HepG2 (cell line): Measurements from ENCODE around the gene IL6ST. TPM values are rescaled to one million over a fixed set of nuclear protein-coding genes. Genes with fewer than 3 reads are reported as not detected.

Experiments
- ASH2L ChIP-seq: fragments of 300-600, 200-600 bp; sonication (generic); IDR thresholded peaks from 2 replicates; pipeline ENCODE4 v1.7.0; 2017; ENCODE audit warnings: low read depth, mild to moderate bottlenecking, moderate library complexity, mixed read lengths, low read length; ENCODE audit not compliant: insufficient read length
- ATAD3A ChIP-seq: sonication (generic); formaldehyde crosslinking; IDR thresholded peaks from 2 replicates; pipeline ENCODE4 v1.4.0; 2020; ENCODE audit warnings: missing genetic modification reagents
- BCL6 ChIP-seq: IDR thresholded peaks from 2 replicates; pipeline ENCODE4 v1.6.1; 2016; ENCODE audit warnings: missing genetic modification reagents, missing compliant biosample characterization
- CREBL2 ChIP-seq: sonication (generic); formaldehyde crosslinking; IDR thresholded peaks from 2 replicates; pipeline ENCODE4 v1.8.1; 2023; ENCODE audit warnings: missing genetic modification reagents, mild to moderate bottlenecking, borderline replicate concordance
- DNMT1 ChIP-seq: sonication (generic); formaldehyde crosslinking; IDR thresholded peaks from 2 replicates; pipeline ENCODE4 v1.5.1; 2020; ENCODE audit warnings: mild to moderate bottlenecking, missing genetic modification reagents
- E2F5 ChIP-seq: sonication (generic); formaldehyde crosslinking; conservative IDR thresholded peaks from 2 replicates; pipeline ENCODE4 v1.4.0; 2020; ENCODE audit warnings: missing genetic modification reagents
- HES4 ChIP-seq: sonication (generic); formaldehyde crosslinking; IDR thresholded peaks from 2 replicates; pipeline ENCODE4 v1.9.0; 2021; ENCODE audit warnings: mild to moderate bottlenecking, missing genetic modification reagents, borderline replicate concordance
- HMGXB3 ChIP-seq: sonication (generic); formaldehyde crosslinking; IDR thresholded peaks from 2 replicates; pipeline ENCODE4 v1.4.0; 2020; ENCODE audit warnings: missing genetic modification reagents, borderline replicate concordance
- TBP ChIP-seq: sonication (generic); formaldehyde crosslinking; IDR thresholded peaks from 2 replicates; pipeline ENCODE4 v1.5.0; 2020; ENCODE audit warnings: missing genetic modification reagents
- TEAD2 ChIP-seq: sonication (generic); formaldehyde crosslinking; IDR thresholded peaks from 2 replicates; pipeline ENCODE4 v1.9.0; 2021; ENCODE audit warnings: missing genetic modification reagents
- ZBTB14 ChIP-seq: sonication (generic); formaldehyde crosslinking; IDR thresholded peaks from 2 replicates; pipeline ENCODE4 v1.4.0; 2020; ENCODE audit warnings: missing genetic modification reagents
- ZBTB43 ChIP-seq: sonication (generic); formaldehyde crosslinking; conservative IDR thresholded peaks from 2 replicates; pipeline ENCODE4 v1.4.0; 2020; ENCODE audit warnings: missing genetic modification reagents
- ZNF317 ChIP-seq: sonication (generic); formaldehyde crosslinking; IDR thresholded peaks from 2 replicates; pipeline ENCODE4 v1.5.0; 2020; ENCODE audit warnings: mild to moderate bottlenecking, missing genetic modification reagents
- ZNF605 ChIP-seq: sonication (generic); formaldehyde crosslinking; IDR thresholded peaks from 2 replicates; pipeline ENCODE4 v1.8.0; 2022; ENCODE audit warnings: mild to moderate bottlenecking, missing genetic modification reagents
- ZNF616 ChIP-seq: sonication (generic); formaldehyde crosslinking; IDR thresholded peaks from 2 replicates; pipeline ENCODE4 v1.5.0; 2020; ENCODE audit warnings: low read depth, mild to moderate bottlenecking, missing genetic modification reagents
- ZNF775 ChIP-seq: sonication (generic); formaldehyde crosslinking; IDR thresholded peaks from 2 replicates; pipeline ENCODE4 v1.4.0; 2020; ENCODE audit warnings: missing genetic modification reagents, mild to moderate bottlenecking, moderate library complexity, borderline replicate concordance
- polyA plus RNA-seq, 8 experiments: library from polyadenylated mRNA; depleted of rRNA in 3 of 8; stranded (reverse) in 7 of 8; unstranded in 1 of 8; fragments of >200 nt; fragmentation: Illumina TruSeq in 4 of 8; extraction: Trizol in 4 of 8; gene quantifications; 2 replicates each; pipeline versions ENCODE4 v1.2.1 to v1.2.3, GENCODE V29; 2011 to 2016; ENCODE audit warnings: low read depth in 4 of 8, missing spikeins in 1 of 8, mixed read lengths in 1 of 8; ENCODE audit not compliant: insufficient read depth in 1 of 8
- total RNA-seq, 5 experiments: library from RNA; depleted of rRNA; stranded (reverse); fragments of >200 nt; fragmentation: Illumina TruSeq; extraction: Trizol; gene quantifications; 2 replicates each; pipeline ENCODE4 v1.2.3, GENCODE V29; 2016; ENCODE audit warnings: low read depth in 1 of 5
- TF ChIP-seq, protein P1 (sequence below): sonication (generic); formaldehyde crosslinking; IDR thresholded peaks from 2 replicates; pipeline ENCODE4 v1.5.0; 2020; ENCODE audit warnings: mild to moderate bottlenecking, missing genetic modification reagents, borderline replicate concordance

Gene IL6ST
- total and polyA plus RNA-seq, 2 of the 13 experiments (the other 11 are each of a cell fraction or from before 2014, with no cell fraction given): 66.6 to 166 TPM

GRCh38 chr5:55934115-55934613 is 60.6 kb downstream of the IL6ST start (continued):
- TF ChIP-seq HMGXB3 (CRISPR knock-in tag): peak; percentile 89; the same call in 1 of the 2 replicates
- TF ChIP-seq BCL6: peak; percentile 100
- TF ChIP-seq TBP (CRISPR knock-in tag): no peak
- no peak; the same call in 1 of the 2 replicates for TF ChIP-seq TEAD2
- TF ChIP-seq HES4 (CRISPR knock-in tag): no peak
- TF ChIP-seq ZBTB14: no peak
- TF ChIP-seq ZNF317: peak; percentile 73; the same call in 1 of the 2 replicates
- TF ChIP-seq ZNF605 (CRISPR knock-in tag): peak; percentile 92
- TF ChIP-seq ZNF775 (CRISPR knock-in tag): no peak
- peak; percentile 91; the same call in 1 of the 2 replicates for TF ChIP-seq ZBTB43
- TF ChIP-seq ASH2L: peak; percentile 94
- no peak for TF ChIP-seq CREBL2
- no peak for TF ChIP-seq DNMT1
- no peak for TF ChIP-seq E2F5 (CRISPR knock-in tag)
- no peak for TF ChIP-seq ZNF616 (CRISPR knock-in tag)
- no peak for TF ChIP-seq ATAD3A (CRISPR knock-in tag)
- TF ChIP-seq, protein P1, sequence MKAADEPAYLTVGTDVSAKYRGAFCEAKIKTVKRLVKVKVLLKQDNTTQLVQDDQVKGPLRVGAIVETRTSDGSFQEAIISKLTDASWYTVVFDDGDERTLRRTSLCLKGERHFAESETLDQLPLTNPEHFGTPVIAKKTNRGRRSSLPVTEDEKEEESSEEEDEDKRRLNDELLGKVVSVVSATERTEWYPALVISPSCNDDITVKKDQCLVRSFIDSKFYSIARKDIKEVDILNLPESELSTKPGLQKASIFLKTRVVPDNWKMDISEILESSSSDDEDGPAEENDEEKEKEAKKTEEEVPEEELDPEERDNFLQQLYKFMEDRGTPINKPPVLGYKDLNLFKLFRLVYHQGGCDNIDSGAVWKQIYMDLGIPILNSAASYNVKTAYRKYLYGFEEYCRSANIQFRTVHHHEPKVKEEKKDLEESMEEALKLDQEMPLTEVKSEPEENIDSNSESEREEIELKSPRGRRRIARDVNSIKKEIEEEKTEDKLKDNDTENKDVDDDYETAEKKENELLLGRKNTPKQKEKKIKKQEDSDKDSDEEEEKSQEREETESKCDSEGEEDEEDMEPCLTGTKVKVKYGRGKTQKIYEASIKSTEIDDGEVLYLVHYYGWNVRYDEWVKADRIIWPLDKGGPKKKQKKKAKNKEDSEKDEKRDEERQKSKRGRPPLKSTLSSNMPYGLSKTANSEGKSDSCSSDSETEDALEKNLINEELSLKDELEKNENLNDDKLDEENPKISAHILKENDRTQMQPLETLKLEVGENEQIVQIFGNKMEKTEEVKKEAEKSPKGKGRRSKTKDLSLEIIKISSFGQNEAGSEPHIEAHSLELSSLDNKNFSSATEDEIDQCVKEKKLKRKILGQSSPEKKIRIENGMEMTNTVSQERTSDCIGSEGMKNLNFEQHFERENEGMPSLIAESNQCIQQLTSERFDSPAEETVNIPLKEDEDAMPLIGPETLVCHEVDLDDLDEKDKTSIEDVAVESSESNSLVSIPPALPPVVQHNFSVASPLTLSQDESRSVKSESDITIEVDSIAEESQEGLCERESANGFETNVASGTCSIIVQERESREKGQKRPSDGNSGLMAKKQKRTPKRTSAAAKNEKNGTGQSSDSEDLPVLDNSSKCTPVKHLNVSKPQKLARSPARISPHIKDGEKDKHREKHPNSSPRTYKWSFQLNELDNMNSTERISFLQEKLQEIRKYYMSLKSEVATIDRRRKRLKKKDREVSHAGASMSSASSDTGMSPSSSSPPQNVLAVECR: peak; percentile 83; the same call in 1 of the 2 replicates
